Loucy (cell line): ENCODE results near the gene CABP4.

Experiments used
- H2AFZ ChIP-seq: fragments of 200-600 bp; sonication (generic); 2 replicates; pipeline ENCODE4 v1.6.0; 2016; ENCODE audit warnings: antibody characterized with exemption, mild to moderate bottlenecking, low read length, moderate library complexity
- H3F3A ChIP-seq: fragments of 200-600 bp; 2 replicates; pipeline ENCODE4 v1.6.0; 2016; ENCODE audit warnings: antibody characterized with exemption, low read depth, mild to moderate bottlenecking
- H3K27me3 ChIP-seq: fragments of 200-600 bp; sonication (generic); 2 replicates; pipeline ENCODE4 v1.6.1; 2014; ENCODE audit warnings: low read length, mild to moderate bottlenecking; ENCODE audit not compliant: insufficient read depth, poor library complexity, severe bottlenecking
- H3K36me3 ChIP-seq: fragments of 200-600 bp; sonication (generic); 2 replicates; pipeline ENCODE4 v1.6.1; 2016; ENCODE audit warnings: low read length; ENCODE audit not compliant: insufficient read depth
- H3K4me1 ChIP-seq: fragments of 200-600 bp; sonication (generic); 2 replicates; pipeline ENCODE4 v1.5.1; 2014; ENCODE audit warnings: low read length, mild to moderate bottlenecking; ENCODE audit not compliant: insufficient read depth, poor library complexity, severe bottlenecking
- H3K4me2 ChIP-seq: fragments of 200-600 bp; sonication (generic); 2 replicates; pipeline ENCODE4 v1.6.0; 2014; ENCODE audit warnings: antibody characterized with exemption, low read length, low read depth, mild to moderate bottlenecking; ENCODE audit not compliant: poor library complexity, severe bottlenecking
- H3K4me3 ChIP-seq: fragments of 200-600 bp; sonication (generic); 2 replicates; pipeline ENCODE4 v1.5.1; 2014; ENCODE audit warnings: low read length, mild to moderate bottlenecking, mixed read lengths; ENCODE audit not compliant: poor library complexity, severe bottlenecking
- H3K79me2 ChIP-seq: fragments of 200-600 bp; sonication (generic); 2 replicates; pipeline ENCODE4 v1.6.1; 2014; ENCODE audit warnings: low read length; ENCODE audit not compliant: insufficient read depth
- H3K9ac ChIP-seq: fragments of 200-600 bp; sonication (generic); 2 replicates; pipeline ENCODE4 v1.6.0; 2014; ENCODE audit warnings: mild to moderate bottlenecking, low read depth, low read length, moderate library complexity; ENCODE audit not compliant: poor library complexity, severe bottlenecking
- H3K9me2 ChIP-seq: fragments of 200-600 bp; sonication (generic); replicated peaks from 2 replicates; pipeline ENCODE4 v1.6.1; 2016; ENCODE audit warnings: low read depth, low read length, mixed read lengths
- H3K9me3 ChIP-seq: fragments of 200-600 bp; sonication (generic); 2 replicates; pipeline ENCODE4 v1.6.1; 2014; ENCODE audit warnings: mild to moderate bottlenecking, antibody characterized with exemption, low read length, low read depth; ENCODE audit not compliant: insufficient read depth
- H4K20me1 ChIP-seq: fragments of 200-600 bp; sonication (generic); 2 replicates; pipeline ENCODE4 v1.6.0; 2014; ENCODE audit warnings: antibody characterized with exemption, low read length, mild to moderate bottlenecking; ENCODE audit not compliant: insufficient read depth, poor library complexity, severe bottlenecking
- EZH2phosphoT487 ChIP-seq: fragments of 200-600 bp; IDR thresholded peaks from 2 replicates; pipeline ENCODE4 v1.6.1; 2018; ENCODE audit warnings: antibody characterized with exemption, mild to moderate bottlenecking, moderate library complexity, borderline replicate concordance
- TF ChIP-seq, protein P1 (sequence below): fragments of 200-600 bp; sonication (generic); conservative IDR thresholded peaks from 2 replicates; pipeline ENCODE4 v1.5.1; 2014; ENCODE audit warnings: mild to moderate bottlenecking, antibody characterized with exemption, low read length

Gene CABP4

DNA sequence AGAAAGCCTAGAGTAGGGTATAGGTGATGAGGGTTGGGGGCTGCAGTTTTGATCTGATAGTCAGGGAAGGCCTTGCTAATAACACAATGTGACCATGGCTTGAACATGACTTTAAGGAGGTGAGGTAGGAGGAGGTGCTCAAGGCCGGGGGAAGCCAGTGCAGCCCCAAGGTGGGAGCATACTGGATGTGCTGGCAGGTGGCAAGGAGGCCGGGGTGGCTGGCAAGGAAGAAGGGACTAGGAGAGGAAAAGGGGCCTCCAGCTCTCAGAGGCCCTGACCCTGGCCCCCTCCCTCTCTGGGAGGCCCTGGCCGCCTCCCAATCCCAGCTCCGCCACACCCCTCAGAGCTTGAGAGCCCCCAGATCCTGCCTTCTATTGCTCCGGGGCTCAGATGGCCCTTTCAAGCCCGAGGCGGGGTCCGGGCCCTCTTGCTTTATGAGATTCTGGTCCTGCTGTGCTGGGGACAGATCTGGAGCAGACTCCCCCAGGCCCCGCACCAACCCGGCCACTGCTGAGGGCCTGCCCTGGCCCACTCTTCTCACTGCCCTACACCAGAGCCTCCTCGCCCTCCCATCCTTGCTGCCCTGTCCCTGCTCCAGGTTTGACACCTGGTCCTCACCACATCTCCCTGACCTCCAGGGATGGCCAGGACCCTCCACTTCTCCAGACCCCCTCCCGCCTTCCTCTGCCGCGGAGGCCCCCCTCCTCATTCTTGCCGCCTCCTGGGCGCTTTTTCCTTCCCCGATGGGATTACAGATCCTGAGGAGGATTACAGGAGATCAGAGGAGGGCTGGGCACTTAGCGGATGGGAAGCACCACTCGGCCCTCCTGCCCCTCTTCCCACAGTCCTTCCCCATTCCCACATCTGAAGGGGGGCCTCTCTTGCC, 48.2 kb downstream of the CABP4 start:
- Histone ChIP-seq H3K9me3 (no peaks in the 10 kb centered on the region), H3K9me2 (no peaks in the 10 kb centered on the region), H3K9ac (peak overlapping the region; percentile 61), H3K4me2 (peak overlapping the region; percentile 98), H3K4me1 (peaks cover 44% of the 10 kb centered on the region), H3K27me3 (no peaks in the 10 kb centered on the region), H3K36me3 (peaks cover 4% of the 10 kb centered on the region; the same call in 1 of the 2 replicates), H3K4me3 (peak overlapping the region; percentile 95), H3F3A (peaks cover 6% of the 10 kb centered on the region), H4K20me1 (peaks cover 31% of the 10 kb centered on the region), H2AFZ (no peak overlapping the region), H3K79me2 (peaks cover 38% of the 10 kb centered on the region)
- TF ChIP-seq, protein P1, sequence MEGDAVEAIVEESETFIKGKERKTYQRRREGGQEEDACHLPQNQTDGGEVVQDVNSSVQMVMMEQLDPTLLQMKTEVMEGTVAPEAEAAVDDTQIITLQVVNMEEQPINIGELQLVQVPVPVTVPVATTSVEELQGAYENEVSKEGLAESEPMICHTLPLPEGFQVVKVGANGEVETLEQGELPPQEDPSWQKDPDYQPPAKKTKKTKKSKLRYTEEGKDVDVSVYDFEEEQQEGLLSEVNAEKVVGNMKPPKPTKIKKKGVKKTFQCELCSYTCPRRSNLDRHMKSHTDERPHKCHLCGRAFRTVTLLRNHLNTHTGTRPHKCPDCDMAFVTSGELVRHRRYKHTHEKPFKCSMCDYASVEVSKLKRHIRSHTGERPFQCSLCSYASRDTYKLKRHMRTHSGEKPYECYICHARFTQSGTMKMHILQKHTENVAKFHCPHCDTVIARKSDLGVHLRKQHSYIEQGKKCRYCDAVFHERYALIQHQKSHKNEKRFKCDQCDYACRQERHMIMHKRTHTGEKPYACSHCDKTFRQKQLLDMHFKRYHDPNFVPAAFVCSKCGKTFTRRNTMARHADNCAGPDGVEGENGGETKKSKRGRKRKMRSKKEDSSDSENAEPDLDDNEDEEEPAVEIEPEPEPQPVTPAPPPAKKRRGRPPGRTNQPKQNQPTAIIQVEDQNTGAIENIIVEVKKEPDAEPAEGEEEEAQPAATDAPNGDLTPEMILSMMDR = no peak
- no peak for TF ChIP-seq EZH2phosphoT487

DNA sequence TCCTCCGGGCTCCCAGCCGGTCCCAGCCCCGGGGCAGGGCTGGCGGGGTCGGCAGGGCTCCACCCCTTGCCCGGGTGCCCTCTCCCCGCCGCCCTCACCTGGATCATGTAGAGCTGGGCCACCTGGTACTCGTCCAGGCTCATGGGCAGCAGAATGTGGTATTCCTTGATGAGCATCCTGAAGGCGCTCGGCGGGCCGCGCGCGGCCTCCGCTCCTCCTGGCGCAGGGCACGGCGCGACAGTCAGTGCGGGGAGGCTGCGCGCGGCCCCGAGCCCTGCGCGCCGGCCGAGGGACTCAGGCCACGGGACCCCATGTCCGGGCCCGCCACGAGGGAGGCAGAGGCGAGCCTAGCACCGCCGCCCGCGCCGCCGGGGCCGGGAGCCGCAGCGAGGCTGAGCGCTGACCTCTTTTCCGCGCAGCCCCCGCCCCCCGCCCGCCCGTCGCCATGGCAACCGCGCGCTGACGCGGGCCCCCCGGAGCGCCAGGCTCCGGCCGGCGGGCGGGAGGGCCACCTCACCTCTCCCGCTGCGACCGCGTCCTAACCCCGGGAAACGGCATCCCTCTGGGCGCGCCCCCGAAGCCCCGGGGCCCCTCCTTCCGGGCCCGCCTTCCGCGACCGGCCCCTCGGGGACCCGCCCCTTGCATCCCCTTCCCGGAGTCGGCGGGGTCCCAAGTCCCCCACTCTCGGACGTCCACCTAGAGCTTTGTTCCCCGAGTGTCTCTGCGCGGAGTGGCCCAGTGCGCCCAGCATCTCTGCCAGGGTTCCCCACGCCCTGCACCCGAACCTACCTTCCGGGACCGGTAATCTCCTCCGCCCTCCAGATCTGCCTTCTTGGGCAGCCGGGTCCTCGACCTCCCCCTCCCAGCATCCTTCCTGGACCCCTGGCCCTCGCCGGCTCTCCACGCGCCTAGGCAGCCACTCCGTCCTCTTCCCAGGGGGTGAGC, 49.1 kb downstream of the CABP4 start:
- peaks cover 38% of the 10 kb centered on the region for H3K79me2 ChIP-seq
- H2AFZ ChIP-seq = peak overlapping the region; percentile 34; the same call in 1 of the 2 replicates
- peaks cover 31% of the 10 kb centered on the region for H4K20me1 ChIP-seq

More for the DNA sequence above, 49.1 kb downstream of the CABP4 start:
- Histone ChIP-seq H3K4me1 (peaks cover 50% of the 10 kb centered on the region), H3K9ac (peak overlapping the region; percentile 80), H3K4me3 (peak overlapping the region; percentile 95), H3K9me2 (no peaks in the 10 kb centered on the region), H3K4me2 (peak overlapping the region; percentile 98), H3F3A (peaks cover 6% of the 10 kb centered on the region), H3K36me3 (peaks cover 4% of the 10 kb centered on the region; the same call in 1 of the 2 replicates), H3K27me3 (no peaks in the 10 kb centered on the region), H3K9me3 (no peaks in the 10 kb centered on the region)
- TF ChIP-seq EZH2phosphoT487 = no peak
- TF ChIP-seq, protein P1 = no peak
